ENCODE measurements around the gene NRDC.
A peak's percentile ranks its signal among the peaks of the same experiment; 100 is the strongest.

Gene NRDC

DNA sequence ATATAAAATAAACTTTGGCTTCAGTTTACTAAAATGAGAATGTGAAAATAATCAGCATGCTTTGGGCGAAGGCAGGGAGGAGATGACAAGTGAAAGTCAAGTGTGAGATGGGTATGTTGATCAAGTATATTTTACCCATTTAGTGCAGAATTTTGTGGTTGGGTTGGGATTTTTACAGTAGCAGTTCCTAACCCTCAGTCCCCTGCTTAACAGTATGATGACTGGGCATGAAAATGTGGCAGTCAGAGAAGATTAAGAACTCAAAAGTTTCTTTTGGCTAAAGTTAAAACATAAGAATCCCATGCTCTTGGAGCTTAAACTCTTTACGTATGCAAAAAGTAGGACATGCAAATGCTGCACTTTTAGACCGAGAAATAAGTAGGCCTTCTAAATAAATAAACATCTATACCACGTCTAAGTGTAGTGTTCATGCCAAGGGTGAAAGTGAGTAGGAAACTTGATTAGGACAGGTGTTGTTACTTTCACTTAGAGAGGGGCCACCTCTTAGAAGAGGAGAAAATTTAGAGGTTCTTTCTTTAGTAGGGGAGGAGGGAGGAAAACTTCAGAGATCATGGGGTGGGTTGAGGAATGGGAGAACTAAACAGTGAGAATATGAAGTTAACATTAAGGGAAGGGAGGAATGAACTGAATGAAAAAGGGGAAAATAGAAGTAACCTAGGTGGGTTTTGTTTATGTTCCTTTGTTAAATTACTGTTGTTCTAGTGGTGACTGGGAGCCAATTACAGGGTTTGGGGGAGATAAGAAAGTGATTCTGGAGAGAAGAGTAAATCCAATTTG is 133.8 kb downstream of the NRDC start (continued):
- TF ChIP-seq, protein P1, sequence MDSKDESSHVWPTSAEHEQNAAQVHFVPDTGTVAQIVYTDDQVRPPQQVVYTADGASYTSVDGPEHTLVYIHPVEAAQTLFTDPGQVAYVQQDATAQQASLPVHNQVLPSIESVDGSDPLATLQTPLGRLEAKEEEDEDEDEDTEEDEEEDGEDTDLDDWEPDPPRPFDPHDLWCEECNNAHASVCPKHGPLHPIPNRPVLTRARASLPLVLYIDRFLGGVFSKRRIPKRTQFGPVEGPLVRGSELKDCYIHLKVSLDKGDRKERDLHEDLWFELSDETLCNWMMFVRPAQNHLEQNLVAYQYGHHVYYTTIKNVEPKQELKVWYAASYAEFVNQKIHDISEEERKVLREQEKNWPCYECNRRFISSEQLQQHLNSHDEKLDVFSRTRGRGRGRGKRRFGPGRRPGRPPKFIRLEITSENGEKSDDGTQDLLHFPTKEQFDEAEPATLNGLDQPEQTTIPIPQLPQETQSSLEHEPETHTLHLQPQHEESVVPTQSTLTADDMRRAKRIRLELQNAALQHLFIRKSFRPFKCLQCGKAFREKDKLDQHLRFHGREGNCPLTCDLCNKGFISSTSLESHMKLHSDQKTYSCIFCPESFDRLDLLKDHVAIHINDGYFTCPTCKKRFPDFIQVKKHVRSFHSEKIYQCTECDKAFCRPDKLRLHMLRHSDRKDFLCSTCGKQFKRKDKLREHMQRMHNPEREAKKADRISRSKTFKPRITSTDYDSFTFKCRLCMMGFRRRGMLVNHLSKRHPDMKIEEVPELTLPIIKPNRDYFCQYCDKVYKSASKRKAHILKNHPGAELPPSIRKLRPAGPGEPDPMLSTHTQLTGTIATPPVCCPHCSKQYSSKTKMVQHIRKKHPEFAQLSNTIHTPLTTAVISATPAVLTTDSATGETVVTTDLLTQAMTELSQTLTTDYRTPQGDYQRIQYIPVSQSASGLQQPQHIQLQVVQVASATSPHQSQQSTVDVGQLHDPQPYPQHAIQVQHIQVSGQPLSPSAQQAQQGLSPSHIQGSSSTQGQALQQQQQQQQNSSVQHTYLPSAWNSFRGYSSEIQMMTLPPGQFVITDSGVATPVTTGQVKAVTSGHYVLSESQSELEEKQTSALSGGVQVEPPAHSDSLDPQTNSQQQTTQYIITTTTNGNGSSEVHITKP (tag by site-specific recombination; IDR thresholded peaks at IDR 0.05) = 0 out of 2 replicates have a peak, but pooled peaks have one; percentile 23
- TF ChIP-seq, protein P2, sequence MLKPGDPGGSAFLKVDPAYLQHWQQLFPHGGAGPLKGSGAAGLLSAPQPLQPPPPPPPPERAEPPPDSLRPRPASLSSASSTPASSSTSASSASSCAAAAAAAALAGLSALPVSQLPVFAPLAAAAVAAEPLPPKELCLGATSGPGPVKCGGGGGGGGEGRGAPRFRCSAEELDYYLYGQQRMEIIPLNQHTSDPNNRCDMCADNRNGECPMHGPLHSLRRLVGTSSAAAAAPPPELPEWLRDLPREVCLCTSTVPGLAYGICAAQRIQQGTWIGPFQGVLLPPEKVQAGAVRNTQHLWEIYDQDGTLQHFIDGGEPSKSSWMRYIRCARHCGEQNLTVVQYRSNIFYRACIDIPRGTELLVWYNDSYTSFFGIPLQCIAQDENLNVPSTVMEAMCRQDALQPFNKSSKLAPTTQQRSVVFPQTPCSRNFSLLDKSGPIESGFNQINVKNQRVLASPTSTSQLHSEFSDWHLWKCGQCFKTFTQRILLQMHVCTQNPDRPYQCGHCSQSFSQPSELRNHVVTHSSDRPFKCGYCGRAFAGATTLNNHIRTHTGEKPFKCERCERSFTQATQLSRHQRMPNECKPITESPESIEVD (tag by site-specific recombination; IDR thresholded peaks at IDR 0.05) = peak; percentile 73
- TF ChIP-seq OVOL3 (tag by site-specific recombination; IDR thresholded peaks at IDR 0.05) (0 out of 2 replicates have a peak, but pooled peaks have one; percentile 30), ZNF366 (tag by site-specific recombination; conservative IDR thresholded peaks at IDR 0.05) (peak; percentile 45; the same call in 1 of the 2 replicates)
- TF ChIP-seq, protein P3, sequence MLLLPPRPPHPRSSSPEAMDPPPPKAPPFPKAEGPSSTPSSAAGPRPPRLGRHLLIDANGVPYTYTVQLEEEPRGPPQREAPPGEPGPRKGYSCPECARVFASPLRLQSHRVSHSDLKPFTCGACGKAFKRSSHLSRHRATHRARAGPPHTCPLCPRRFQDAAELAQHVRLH (tag by site-specific recombination; IDR thresholded peaks at IDR 0.05) = 0 out of 2 replicates have a peak, but pooled peaks have one; percentile 53

GRCh38 chr1:51741121-51741681 is 137.3 kb downstream of the NRDC start:
- no peaks in the 10 kb centered on the region for H3K36me3 ChIP-seq (ENCODE audit: control insufficient read depth in 2 of 2, insufficient read depth in 1 of 2, low read length in 2 of 2)
- H3K27ac ChIP-seq (ENCODE audit: extremely low read depth, low read depth, low read length) = no peak overlapping the region
- TF ChIP-seq ZNF398 (tag by site-specific recombination; IDR thresholded peaks at IDR 0.05) = peak; percentile 32; the same call in 1 of the 2 replicates
- TF ChIP-seq ZNF544 (tag by site-specific recombination; IDR thresholded peaks at IDR 0.05) = 0 out of 2 replicates have a peak, but pooled peaks have one; percentile 8
- peak; percentile 88 for TF ChIP-seq PRDM1 (tag by site-specific recombination; IDR thresholded peaks at IDR 0.05)
- TF ChIP-seq ZNF10 (tag by site-specific recombination; IDR thresholded peaks at IDR 0.05) = no peak
- peak; percentile 95 for TF ChIP-seq ZNF366 (tag by site-specific recombination; conservative IDR thresholded peaks at IDR 0.05)
- TF ChIP-seq, protein P4, sequence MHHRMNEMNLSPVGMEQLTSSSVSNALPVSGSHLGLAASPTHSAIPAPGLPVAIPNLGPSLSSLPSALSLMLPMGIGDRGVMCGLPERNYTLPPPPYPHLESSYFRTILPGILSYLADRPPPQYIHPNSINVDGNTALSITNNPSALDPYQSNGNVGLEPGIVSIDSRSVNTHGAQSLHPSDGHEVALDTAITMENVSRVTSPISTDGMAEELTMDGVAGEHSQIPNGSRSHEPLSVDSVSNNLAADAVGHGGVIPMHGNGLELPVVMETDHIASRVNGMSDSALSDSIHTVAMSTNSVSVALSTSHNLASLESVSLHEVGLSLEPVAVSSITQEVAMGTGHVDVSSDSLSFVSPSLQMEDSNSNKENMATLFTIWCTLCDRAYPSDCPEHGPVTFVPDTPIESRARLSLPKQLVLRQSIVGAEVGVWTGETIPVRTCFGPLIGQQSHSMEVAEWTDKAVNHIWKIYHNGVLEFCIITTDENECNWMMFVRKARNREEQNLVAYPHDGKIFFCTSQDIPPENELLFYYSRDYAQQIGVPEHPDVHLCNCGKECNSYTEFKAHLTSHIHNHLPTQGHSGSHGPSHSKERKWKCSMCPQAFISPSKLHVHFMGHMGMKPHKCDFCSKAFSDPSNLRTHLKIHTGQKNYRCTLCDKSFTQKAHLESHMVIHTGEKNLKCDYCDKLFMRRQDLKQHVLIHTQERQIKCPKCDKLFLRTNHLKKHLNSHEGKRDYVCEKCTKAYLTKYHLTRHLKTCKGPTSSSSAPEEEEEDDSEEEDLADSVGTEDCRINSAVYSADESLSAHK (tag by site-specific recombination; IDR thresholded peaks at IDR 0.05) = no peak
- TF ChIP-seq, protein P3 (tag by site-specific recombination; IDR thresholded peaks at IDR 0.05) = no peak
- TF ChIP-seq ZNF138 (tag by site-specific recombination; IDR thresholded peaks at IDR 0.05; ENCODE audit: borderline replicate concordance) = no peak
- TF ChIP-seq ZNF354C (tag by site-specific recombination; IDR thresholded peaks at IDR 0.05; ENCODE audit: borderline replicate concordance, low read depth) = 0 out of 2 replicates have a peak, but pooled peaks have one; percentile 5
- 0 out of 2 replicates have a peak, but pooled peaks have one; percentile 13 for TF ChIP-seq ZNF335 (tag by site-specific recombination; conservative IDR thresholded peaks at IDR 0.05)
- no peak overlapping the region for H3K4me3 ChIP-seq (ENCODE audit: low read depth, low read length)
- H3K4me1 ChIP-seq (ENCODE audit: control insufficient read depth, insufficient read depth, low read length) = peaks cover 48% of the 10 kb centered on the region
- ChIA-PET CTCF (interaction anchor here (0.6 to 0.9 kb wide), 4 partner anchors 27 to 249 kb away, joined by 3 to 4 read pairs (median 3); no protein-coding TSS in a partner anchor), POLR2A (interaction anchor here (1.1 kb wide), 1 partner anchor 70 kb away, joined by 3 read pairs; no protein-coding TSS in a partner anchor)
- no peaks in the 10 kb centered on the region for H3K9me3 ChIP-seq (ENCODE audit: control insufficient read depth, insufficient read depth, low read depth, low read length)
